ENCODE results near the gene PDE4C. TPM values are rescaled to one million over a fixed set of nuclear protein-coding genes. Genes with fewer than 3 reads are reported as not detected.

PDE4C gene
- total RNA-seq, 1 experiment from 2014 or later, result 3.0 TPM

GRCh38 chr19:18191640-18192062 lies 34.6 kb downstream of the PDE4C start:
- ATAC-seq, result no peak
- H3K4me1 Mint-ChIP-seq, result peaks cover 20% of the 10 kb centered on the region
- POLR2A ChIA-PET, result interaction anchor here (1.6 to 1.8 kb wide), 2 partner anchors 41 to 88 kb away, joined by 6 to 9 read pairs; no protein-coding TSS in a partner anchor
- H3K27me3 Mint-ChIP-seq (ENCODE audit: low read depth), result peaks cover 2% of the 10 kb centered on the region; the same call in 1 of the 2 replicates
- peaks cover 2% of the 10 kb centered on the region for H3K36me3 Mint-ChIP-seq
- H3K27ac Mint-ChIP-seq, result peak overlapping the region; percentile 97
- TF ChIP-seq AFF4 (CRISPR knock-in tag; IDR thresholded peaks at IDR 0.05; ENCODE audit: borderline replicate concordance) (no peak), GTF2I (CRISPR knock-in tag; conservative IDR thresholded peaks at IDR 0.05) (no peak), USF2 (CRISPR knock-in tag; IDR thresholded peaks at IDR 0.05) (no peak), IRF2 (CRISPR knock-in tag; IDR thresholded peaks at IDR 0.05; ENCODE audit: borderline replicate concordance, low read depth) (no peak), NFE2L1 (CRISPR knock-in tag; IDR thresholded peaks at IDR 0.05) (no peak), MAX (CRISPR knock-in tag; IDR thresholded peaks at IDR 0.05) (no peak), ZNF671 (CRISPR knock-in tag; IDR thresholded peaks at IDR 0.05) (no peak), ZMAT4 (CRISPR knock-in tag; IDR thresholded peaks at IDR 0.05) (no peak), ATF6 (CRISPR knock-in tag; IDR thresholded peaks at IDR 0.05) (no peak), TEAD4 (CRISPR knock-in tag; IDR thresholded peaks at IDR 0.05) (no peak), NR1H2 (CRISPR knock-in tag; IDR thresholded peaks at IDR 0.05) (no peak), FOXP1 (CRISPR knock-in tag; IDR thresholded peaks at IDR 0.05; ENCODE audit: borderline replicate concordance) (no peak), ZNF263 (CRISPR knock-in tag; IDR thresholded peaks at IDR 0.05; ENCODE audit: low read depth) (no peak), RORB (CRISPR knock-in tag; IDR thresholded peaks at IDR 0.05) (no peak), NR2C2 (CRISPR knock-in tag; IDR thresholded peaks at IDR 0.05) (no peak), ESRRA (CRISPR knock-in tag; IDR thresholded peaks at IDR 0.05; ENCODE audit: borderline replicate concordance) (no peak), CTCF (IDR thresholded peaks at IDR 0.05) (no peak)
- CTCF ChIA-PET, result interaction anchor here (0.7 to 6.0 kb wide), 20 partner anchors 13 to 226 kb away, joined by 3 to 43 read pairs (median 6); partner anchors contain the start of genes JUND, PIK3R2 and RAB3A
- DNase-seq (ENCODE audit: low spot score), result no peak
- H3K4me3 Mint-ChIP-seq, result peak overlapping the region; percentile 82
- no peaks in the 10 kb centered on the region for H3K9me3 Mint-ChIP-seq
